Ammon's horn (tissue), 1 donor: ENCODE results near the gene MCAM.

Source experiments
- DNase-seq: peaks from one replicate; pipeline ENCODE4 v3.0.0-alpha.2; 2016; ENCODE audit warnings: low spot score

The MCAM gene

GRCh38 chr11:119307219-119307618 lies 9.7 kb downstream of the MCAM start:
- no peak for DNase-seq

- no peak for DNase-seq
Observed at GRCh38 chr11:119306373-119306890, 10.5 kb downstream of the MCAM start.

- no peak for DNase-seq
Observed at GRCh38 chr11:119305556-119306372, 11.2 kb downstream of the MCAM start.

DNA sequence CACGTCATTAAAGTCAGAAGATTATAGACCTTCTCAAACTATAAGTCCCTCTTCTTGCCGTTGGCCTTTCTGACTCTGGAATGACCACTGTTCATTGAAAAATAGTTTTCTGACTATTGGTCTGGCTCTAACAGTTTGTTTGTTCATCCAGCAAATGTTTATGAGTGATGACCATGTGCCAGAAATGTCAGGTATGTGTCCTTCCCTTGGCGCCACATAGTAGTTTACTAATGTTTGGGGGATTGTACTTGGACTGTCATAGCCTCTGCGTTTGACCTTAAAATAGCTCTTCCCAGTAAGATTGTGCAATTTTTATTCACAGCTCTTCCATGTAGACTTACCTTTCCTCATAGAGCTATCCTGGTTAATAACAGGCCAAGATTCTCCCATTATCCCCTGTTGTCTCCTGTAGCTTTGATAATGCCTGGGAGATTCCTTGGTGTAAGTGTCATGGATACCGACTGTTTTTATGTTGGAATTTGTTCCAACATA lies 13.7 kb downstream of the MCAM start:
- no peak for DNase-seq

DNA sequence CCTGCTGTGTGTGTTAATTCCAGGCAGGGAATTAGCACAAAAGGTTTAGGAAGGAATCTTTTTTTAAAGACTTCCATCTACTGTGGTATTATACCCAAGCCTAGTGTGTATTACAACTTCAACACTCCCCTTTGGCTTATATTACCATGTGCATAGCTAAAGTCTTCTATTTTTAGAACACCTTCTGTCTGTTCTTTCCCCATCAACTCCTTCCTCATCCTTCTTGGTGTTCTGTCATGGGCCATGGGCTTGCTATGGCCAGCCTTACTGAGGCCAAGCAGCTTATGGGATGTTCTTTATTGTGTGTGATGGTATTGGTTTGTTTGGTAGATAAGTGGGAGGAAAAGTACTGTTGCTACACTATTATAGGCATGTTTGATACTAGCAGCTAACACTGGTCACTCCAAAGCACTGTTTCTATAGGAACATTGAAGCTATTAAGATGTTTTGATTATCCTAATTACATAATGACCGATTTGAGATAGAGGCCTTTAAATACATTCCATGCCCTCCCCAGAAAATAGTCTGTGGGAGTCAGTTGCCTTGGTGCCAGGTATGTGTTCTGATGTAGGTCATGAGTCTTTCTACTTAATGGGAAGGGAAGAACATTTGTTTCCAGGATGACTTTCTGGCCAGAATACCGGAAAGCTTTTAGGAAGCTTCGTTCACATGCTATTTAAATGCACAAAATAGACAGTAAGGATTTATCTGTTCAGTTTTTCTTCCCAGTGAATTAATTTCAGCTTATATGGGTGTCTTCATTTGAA lies 16.5 kb downstream of the MCAM start:
- DNase-seq, result no peak

- DNase-seq, result no peak
Observed at GRCh38 chr11:119299416-119299815, 17.5 kb downstream of the MCAM start.

DNA sequence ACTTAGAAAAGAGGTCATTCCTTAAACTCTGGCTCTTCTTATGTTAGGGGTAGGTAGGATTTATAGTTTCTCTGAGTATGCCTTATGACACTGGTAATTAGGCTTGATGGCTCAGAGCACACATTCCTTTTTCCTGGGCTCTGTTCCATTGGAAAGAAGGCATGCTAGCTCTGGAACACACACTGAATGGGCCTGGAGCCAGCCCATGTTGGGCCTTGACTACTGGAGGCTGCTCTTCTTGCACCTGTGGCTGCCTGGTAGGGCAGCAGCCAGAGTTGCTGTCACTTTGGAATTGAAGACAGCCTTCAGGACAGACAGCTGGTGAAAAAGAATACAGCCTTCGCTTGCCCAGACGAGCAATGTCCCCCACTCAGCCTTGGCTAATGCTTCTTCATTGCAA lies 18.2 kb downstream of the MCAM start:
- no peak for DNase-seq

DNA sequence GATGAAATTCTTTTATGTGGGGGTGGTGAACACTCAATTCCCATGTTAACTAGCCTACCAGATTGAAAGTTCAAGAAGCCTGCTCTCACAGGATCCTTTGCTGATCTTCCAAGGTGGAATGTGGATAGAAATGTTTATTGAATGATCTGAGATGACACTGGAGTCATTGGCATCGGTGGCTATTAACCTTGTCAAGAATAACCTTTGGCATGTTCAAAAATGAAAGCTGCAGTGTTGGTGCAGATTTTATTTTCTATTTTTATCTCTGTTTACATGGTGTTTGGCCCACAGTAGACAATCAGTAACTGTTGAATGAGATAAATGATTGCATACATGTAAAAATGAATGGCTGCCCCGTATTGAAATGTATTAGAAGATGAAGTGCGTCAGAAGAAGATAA lies 19.0 kb downstream of the MCAM start:
- DNase-seq, result no peak

DNA sequence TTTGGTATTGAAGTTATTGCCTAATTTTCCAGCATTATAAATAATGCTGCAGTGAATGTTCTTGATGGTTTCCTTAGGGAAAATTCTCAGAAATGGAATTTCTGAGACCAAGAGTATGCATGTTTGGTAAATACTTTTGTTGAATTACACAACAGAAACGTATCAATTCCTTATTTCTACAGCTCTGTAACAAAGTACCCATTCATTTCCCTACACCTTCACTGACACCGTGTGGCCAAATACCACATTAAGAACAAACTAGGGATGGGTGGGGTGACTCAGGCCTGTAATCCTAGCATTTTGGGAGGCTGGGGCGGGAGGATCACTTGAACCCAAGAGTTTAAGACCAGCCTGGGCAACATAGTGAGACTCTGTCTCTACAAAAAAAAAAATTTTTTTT lies 21.8 kb downstream of the MCAM start:
- DNase-seq, result no peak

- DNase-seq, result no peak
Observed at GRCh38 chr11:119293461-119293860, 23.5 kb downstream of the MCAM start.

- DNase-seq, result no peak
Observed at GRCh38 chr11:119290894-119291497, 25.9 kb downstream of the MCAM start.

- no peak for DNase-seq
Observed at GRCh38 chr11:119288219-119288618, 28.7 kb downstream of the MCAM start.

GRCh38 chr11:119285431-119285830 lies 31.5 kb downstream of the MCAM start:
- DNase-seq, result no peak

GRCh38 chr11:119284344-119285157 lies 32.4 kb downstream of the MCAM start:
- peak; percentile 35 for DNase-seq

GRCh38 chr11:119282495-119282894 lies 34.4 kb downstream of the MCAM start:
- no peak for DNase-seq

DNA sequence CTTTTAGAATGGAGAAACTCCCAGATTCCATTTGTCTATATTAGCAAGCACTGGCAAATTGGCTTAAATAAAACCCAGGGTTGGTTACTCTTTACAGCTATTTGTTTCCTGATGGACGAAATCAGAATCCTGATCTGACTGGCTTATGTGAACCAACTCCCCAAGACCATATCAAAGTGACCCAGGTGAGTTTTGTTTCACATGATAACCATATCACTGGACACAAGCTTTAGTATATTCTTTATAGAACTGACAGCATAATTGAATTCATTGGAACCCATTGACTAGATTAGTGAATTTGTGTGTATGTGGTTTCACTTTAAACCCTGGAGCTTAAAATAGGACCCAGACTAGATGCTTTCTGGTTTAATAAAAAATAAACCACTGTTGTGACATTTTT lies 39.3 kb downstream of the MCAM start:
- no peak for DNase-seq

- DNase-seq, result no peak
Observed at GRCh38 chr11:119273721-119274120, 43.2 kb downstream of the MCAM start.

DNA sequence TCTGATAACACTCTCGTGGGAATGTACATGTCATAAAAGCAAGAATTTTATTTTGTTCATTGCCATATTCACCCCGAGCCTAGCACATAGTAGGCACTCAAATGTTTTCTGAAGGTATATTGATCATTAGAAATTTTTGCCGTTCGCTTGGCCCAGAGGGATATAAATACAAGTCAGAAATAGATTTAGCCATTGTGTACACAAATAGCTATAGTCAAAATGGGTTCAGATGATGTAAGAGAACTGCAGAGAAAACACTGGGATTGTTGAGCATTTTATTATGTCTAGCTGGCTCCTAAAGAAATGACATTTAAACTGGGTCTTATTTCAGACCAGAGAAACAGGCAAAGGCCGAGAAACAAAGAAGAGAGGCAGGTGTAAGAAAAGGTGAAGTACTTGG lies 49.3 kb downstream of the MCAM start:
- DNase-seq, result no peak

- no peak for DNase-seq
Observed at GRCh38 chr11:119266517-119267255, 50.2 kb downstream of the MCAM start.

DNA sequence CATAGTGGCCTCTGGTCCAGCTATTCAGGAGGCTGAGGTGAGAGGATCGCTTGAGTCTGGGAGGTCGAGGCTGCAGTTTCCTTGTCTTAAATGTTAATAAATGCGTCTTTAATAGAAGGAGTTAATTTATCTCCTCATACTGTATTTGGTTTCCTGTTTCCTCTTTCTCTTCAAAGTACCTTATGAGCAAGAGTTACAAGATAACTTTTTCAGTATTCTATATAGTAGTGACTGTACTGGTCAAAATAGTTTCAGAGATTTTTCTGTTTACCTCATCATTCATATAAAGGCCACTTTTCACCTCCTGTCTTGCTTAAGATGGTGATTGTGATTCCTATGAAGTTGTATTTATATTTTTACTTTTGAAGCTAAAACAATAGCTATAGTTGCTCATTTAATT lies 50.9 kb downstream of the MCAM start:
- DNase-seq, result no peak

- peak; percentile 11 for DNase-seq
Observed at GRCh38 chr11:119263352-119263940, 53.5 kb downstream of the MCAM start.
